ENCODE results near the gene ZFYVE28. TPM values are rescaled to one million over a fixed set of nuclear protein-coding genes. Genes with fewer than 3 reads are reported as not detected.

ZFYVE28 gene
- total and polyA plus RNA-seq, 10 of the 15 experiments (the other 5 are each of a cell fraction or from before 2014, with no cell fraction given): 0.06 to 1.9 (median 0.22) TPM; not detected in 1

DNA sequence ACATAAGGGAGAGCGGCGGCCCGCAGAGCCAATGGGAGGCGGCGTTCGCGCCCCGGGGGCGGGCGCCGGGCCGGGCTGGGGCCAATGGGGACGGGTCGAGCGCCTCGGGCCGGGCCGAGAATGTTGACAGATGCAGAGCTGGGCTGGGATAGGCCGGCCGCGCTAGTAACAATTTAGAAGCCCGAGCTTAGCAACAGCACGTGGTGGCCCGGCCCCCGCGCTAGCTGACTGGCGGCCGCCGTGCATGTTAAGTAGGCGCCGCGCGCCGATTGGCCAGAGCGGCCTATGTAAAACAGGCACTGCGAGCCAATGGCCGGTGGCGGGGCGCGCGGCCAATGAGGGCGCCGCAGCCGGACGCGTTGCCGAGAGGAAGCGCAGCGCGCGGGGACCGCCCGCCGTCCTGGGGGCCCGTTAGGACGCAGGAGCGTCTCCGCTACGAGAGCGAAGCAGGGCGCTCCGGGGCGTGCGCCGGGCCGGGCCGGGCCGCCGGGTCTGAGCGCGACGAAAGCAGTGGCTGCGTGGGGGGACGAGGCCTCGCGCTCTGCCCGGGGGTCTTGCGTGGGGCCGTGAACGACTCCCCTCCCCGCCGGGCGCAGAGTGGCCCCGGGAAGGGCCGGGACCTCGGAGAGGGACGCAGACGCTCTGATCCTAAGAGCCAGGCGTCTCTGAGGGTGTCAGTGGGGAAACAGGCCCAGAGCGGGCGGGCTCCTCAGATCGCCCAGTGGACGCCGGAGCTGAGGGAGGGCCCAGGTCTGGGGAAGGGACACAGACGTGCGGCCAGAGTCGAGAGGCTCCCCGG lies 156.1 kb downstream of the ZFYVE28 start (continued):
- TF ChIP-seq, protein P1, sequence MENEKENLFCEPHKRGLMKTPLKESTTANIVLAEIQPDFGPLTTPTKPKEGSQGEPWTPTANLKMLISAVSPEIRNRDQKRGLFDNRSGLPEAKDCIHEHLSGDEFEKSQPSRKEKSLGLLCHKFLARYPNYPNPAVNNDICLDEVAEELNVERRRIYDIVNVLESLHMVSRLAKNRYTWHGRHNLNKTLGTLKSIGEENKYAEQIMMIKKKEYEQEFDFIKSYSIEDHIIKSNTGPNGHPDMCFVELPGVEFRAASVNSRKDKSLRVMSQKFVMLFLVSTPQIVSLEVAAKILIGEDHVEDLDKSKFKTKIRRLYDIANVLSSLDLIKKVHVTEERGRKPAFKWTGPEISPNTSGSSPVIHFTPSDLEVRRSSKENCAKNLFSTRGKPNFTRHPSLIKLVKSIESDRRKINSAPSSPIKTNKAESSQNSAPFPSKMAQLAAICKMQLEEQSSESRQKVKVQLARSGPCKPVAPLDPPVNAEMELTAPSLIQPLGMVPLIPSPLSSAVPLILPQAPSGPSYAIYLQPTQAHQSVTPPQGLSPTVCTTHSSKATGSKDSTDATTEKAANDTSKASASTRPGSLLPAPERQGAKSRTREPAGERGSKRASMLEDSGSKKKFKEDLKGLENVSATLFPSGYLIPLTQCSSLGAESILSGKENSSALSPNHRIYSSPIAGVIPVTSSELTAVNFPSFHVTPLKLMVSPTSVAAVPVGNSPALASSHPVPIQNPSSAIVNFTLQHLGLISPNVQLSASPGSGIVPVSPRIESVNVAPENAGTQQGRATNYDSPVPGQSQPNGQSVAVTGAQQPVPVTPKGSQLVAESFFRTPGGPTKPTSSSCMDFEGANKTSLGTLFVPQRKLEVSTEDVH (IDR thresholded peaks at IDR 0.05; ENCODE audit: low read depth, partially characterized antibody): no peak
- TF ChIP-seq YBX1 (IDR thresholded peaks at IDR 0.05) (no peak), BRCA1 (IDR thresholded peaks at IDR 0.05; ENCODE audit: low read depth, low read length) (no peak), ZNF274 (IDR thresholded peaks at IDR 0.05; ENCODE audit: insufficient read depth, insufficient read length) (no peak), ESRRA (IDR thresholded peaks at IDR 0.05; ENCODE audit: low read length) (no peak), RAD21 (IDR thresholded peaks at IDR 0.05; ENCODE audit: insufficient read depth, low read depth, low read length) (no peak), SUPT20H (IDR thresholded peaks at IDR 0.05; ENCODE audit: borderline replicate concordance, control insufficient read depth, low read depth, low read length) (no peak), MYC (IDR thresholded peaks at IDR 0.05; ENCODE audit: insufficient read depth, insufficient read length, insufficient replicate concordance, low read length, severe bottlenecking) (no peak), CHD4 (IDR thresholded peaks at IDR 0.05) (no peak), SPI1 (IDR thresholded peaks at IDR 0.05; ENCODE audit: borderline replicate concordance, insufficient read depth, low read depth, low read length) (peak; percentile 40; the same call in 1 of the 2 replicates), RFX5 (IDR thresholded peaks at IDR 0.05; ENCODE audit: low read depth, low read length) (peak; percentile 98), SRF (IDR thresholded peaks at IDR 0.05; ENCODE audit: low read depth in 2 of 2, low read length in 2 of 2) (no peak)
- TF ChIP-seq, protein P2, sequence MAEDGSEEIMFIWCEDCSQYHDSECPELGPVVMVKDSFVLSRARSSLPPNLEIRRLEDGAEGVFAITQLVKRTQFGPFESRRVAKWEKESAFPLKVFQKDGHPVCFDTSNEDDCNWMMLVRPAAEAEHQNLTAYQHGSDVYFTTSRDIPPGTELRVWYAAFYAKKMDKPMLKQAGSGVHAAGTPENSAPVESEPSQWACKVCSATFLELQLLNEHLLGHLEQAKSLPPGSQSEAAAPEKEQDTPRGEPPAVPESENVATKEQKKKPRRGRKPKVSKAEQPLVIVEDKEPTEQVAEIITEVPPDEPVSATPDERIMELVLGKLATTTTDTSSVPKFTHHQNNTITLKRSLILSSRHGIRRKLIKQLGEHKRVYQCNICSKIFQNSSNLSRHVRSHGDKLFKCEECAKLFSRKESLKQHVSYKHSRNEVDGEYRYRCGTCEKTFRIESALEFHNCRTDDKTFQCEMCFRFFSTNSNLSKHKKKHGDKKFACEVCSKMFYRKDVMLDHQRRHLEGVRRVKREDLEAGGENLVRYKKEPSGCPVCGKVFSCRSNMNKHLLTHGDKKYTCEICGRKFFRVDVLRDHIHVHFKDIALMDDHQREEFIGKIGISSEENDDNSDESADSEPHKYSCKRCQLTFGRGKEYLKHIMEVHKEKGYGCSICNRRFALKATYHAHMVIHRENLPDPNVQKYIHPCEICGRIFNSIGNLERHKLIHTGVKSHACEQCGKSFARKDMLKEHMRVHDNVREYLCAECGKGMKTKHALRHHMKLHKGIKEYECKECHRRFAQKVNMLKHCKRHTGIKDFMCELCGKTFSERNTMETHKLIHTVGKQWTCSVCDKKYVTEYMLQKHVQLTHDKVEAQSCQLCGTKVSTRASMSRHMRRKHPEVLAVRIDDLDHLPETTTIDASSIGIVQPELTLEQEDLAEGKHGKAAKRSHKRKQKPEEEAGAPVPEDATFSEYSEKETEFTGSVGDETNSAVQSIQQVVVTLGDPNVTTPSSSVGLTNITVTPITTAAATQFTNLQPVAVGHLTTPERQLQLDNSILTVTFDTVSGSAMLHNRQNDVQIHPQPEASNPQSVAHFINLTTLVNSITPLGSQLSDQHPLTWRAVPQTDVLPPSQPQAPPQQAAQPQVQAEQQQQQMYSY (CRISPR knock-in tag; IDR thresholded peaks at IDR 0.05): no peak
- TF ChIP-seq, protein P3, sequence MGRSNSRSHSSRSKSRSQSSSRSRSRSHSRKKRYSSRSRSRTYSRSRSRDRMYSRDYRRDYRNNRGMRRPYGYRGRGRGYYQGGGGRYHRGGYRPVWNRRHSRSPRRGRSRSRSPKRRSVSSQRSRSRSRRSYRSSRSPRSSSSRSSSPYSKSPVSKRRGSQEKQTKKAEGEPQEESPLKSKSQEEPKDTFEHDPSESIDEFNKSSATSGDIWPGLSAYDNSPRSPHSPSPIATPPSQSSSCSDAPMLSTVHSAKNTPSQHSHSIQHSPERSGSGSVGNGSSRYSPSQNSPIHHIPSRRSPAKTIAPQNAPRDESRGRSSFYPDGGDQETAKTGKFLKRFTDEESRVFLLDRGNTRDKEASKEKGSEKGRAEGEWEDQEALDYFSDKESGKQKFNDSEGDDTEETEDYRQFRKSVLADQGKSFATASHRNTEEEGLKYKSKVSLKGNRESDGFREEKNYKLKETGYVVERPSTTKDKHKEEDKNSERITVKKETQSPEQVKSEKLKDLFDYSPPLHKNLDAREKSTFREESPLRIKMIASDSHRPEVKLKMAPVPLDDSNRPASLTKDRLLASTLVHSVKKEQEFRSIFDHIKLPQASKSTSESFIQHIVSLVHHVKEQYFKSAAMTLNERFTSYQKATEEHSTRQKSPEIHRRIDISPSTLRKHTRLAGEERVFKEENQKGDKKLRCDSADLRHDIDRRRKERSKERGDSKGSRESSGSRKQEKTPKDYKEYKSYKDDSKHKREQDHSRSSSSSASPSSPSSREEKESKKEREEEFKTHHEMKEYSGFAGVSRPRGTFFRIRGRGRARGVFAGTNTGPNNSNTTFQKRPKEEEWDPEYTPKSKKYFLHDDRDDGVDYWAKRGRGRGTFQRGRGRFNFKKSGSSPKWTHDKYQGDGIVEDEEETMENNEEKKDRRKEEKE (IDR thresholded peaks at IDR 0.05): no peak
- TF ChIP-seq, protein P4, sequence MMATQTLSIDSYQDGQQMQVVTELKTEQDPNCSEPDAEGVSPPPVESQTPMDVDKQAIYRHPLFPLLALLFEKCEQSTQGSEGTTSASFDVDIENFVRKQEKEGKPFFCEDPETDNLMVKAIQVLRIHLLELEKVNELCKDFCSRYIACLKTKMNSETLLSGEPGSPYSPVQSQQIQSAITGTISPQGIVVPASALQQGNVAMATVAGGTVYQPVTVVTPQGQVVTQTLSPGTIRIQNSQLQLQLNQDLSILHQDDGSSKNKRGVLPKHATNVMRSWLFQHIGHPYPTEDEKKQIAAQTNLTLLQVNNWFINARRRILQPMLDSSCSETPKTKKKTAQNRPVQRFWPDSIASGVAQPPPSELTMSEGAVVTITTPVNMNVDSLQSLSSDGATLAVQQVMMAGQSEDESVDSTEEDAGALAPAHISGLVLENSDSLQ (IDR thresholded peaks at IDR 0.05): peak; percentile 98

Data from GM12878 (cell line).